ENCODE data around the gene HLA-DRA.
A peak's percentile ranks its signal among the peaks of the same experiment; 100 is the strongest.
"Not testable (repeated sequence)": the region's sequence is repeated elsewhere in the genome, so short reads cannot be mapped to it uniquely, and the experiment has no call there.

The HLA-DRA gene

GRCh38 chr6:32432050-32432450 is 7.6 kb upstream of the HLA-DRA start:
- DNase-seq = peak; percentile 22

GRCh38 chr6:32433950-32434349 is 5.7 kb upstream of the HLA-DRA start:
- DNase-seq = not testable (repeated sequence)

GRCh38 chr6:32436186-32436585 is 3.5 kb upstream of the HLA-DRA start:
- DNase-seq = no peak

- peak; percentile 20 for DNase-seq
Measured at GRCh38 chr6:32436995-32437836, 2.5 kb upstream of the HLA-DRA start.

- DNase-seq = no peak
Measured at GRCh38 chr6:32439139-32439538, 548 bp upstream of the HLA-DRA start.

GRCh38 chr6:32442243-32442667 is 2.6 kb downstream of the HLA-DRA start:
- DNase-seq = no peak

GRCh38 chr6:32442977-32443552 is 3.4 kb downstream of the HLA-DRA start:
- DNase-seq = no peak

GRCh38 chr6:32444433-32444832 is 4.7 kb downstream of the HLA-DRA start:
- no peak for DNase-seq

GRCh38 chr6:32445321-32445854 is 5.7 kb downstream of the HLA-DRA start:
- no peak for DNase-seq

- no peak for DNase-seq
Measured at GRCh38 chr6:32447932-32448331, 8.2 kb downstream of the HLA-DRA start.

- no peak for DNase-seq
Measured at GRCh38 chr6:32449088-32449736, 9.5 kb downstream of the HLA-DRA start.

GRCh38 chr6:32457054-32457453 is 17.4 kb downstream of the HLA-DRA start:
- DNase-seq = no peak

GRCh38 chr6:32459781-32460424 is 20.2 kb downstream of the HLA-DRA start:
- no peak for DNase-seq

- no peak for DNase-seq
Measured at GRCh38 chr6:32460528-32460927, 20.8 kb downstream of the HLA-DRA start.

- DNase-seq = no peak
Measured at GRCh38 chr6:32461493-32461892, 21.8 kb downstream of the HLA-DRA start.

- DNase-seq = no peak
Measured at GRCh38 chr6:32462609-32463008, 22.9 kb downstream of the HLA-DRA start.

- not testable (repeated sequence) for DNase-seq
Measured at GRCh38 chr6:32467743-32468503, 28.2 kb downstream of the HLA-DRA start.

- DNase-seq = no peak
Measured at GRCh38 chr6:32472781-32473375, 33.2 kb downstream of the HLA-DRA start.

GRCh38 chr6:32473376-32474348 is 34.0 kb downstream of the HLA-DRA start:
- DNase-seq = peak; percentile 49

- no peak for DNase-seq
Measured at GRCh38 chr6:32475392-32476206, 35.9 kb downstream of the HLA-DRA start.

Measured in KG1 (cell line).